ENCODE results near the gene PAFAH2. TPM values are rescaled to one million over a fixed set of nuclear protein-coding genes. Genes with fewer than 3 reads are reported as not detected.

PAFAH2 gene
- total RNA-seq, 1 experiment from 2014 or later: 12.4 TPM

- H3K27ac Mint-ChIP-seq: peak overlapping the region in 1 of 3 experiments; percentile 82; a peak in 2 of 7 replicates
- no peak overlapping the region for H3K56ac ChIP-seq (ENCODE audit: insufficient read length, low read depth, low read length)
- peaks cover 16 to 26% of the 10 kb centered on the region in 2 experiments for H3K4me1 Mint-ChIP-seq
- H3K23me2 ChIP-seq (ENCODE audit: insufficient read length, low read depth, low read length, poor library complexity, severe bottlenecking): peaks cover 5% of the 10 kb centered on the region
- H3K14ac ChIP-seq (ENCODE audit: insufficient read depth, low read length): no peak overlapping the region
- no peak overlapping the region for H2BK15ac ChIP-seq (ENCODE audit: low read depth, low read length)
- H3K36me3 Mint-ChIP-seq (ENCODE audit: insufficient read depth in 1 of 3, low read depth in 3 of 3): peaks cover 0 to 4% (median 0%) of the 10 kb centered on the region in 3 experiments; a peak in 2 of 7 replicates
- no peak overlapping the region for H2AFZ ChIP-seq (ENCODE audit: low read length)
- H4K8ac ChIP-seq (replicated peaks; ENCODE audit: insufficient read length, low read depth, low read length): no peak overlapping the region
- no peaks in the 10 kb centered on the region for H3K9me3 ChIP-seq (ENCODE audit: control insufficient read depth, low read depth, low read length)
- no peak overlapping the region for H3T11ph ChIP-seq (ENCODE audit: low read length)
- DNase-seq: no peak
- H3K79me1 ChIP-seq (ENCODE audit: insufficient read depth, low read depth, low read length, poor library complexity, severe bottlenecking): no peaks in the 10 kb centered on the region
- no peak overlapping the region for H3K9ac ChIP-seq (ENCODE audit: extremely low read depth, insufficient read length, low read length)
- no peak overlapping the region for H3K4ac ChIP-seq (ENCODE audit: low read depth, low read length)
- H3K27ac ChIP-seq (ENCODE audit: insufficient read length, low read depth, low read length): no peak overlapping the region
- no peak overlapping the region for H2BK12ac ChIP-seq (ENCODE audit: insufficient read length, low read depth, low read length)
- H4K20me1 ChIP-seq (ENCODE audit: control insufficient read depth, insufficient read depth, insufficient read length): no peaks in the 10 kb centered on the region
- H3K18ac ChIP-seq (ENCODE audit: insufficient read length, low read depth, low read length): no peak overlapping the region
- H2BK120ac ChIP-seq (ENCODE audit: low read depth, low read length, poor library complexity, severe bottlenecking): no peak overlapping the region
- no peaks in the 10 kb centered on the region; a peak in 1 of 5 replicates for H3K9me3 Mint-ChIP-seq
- no peaks in the 10 kb centered on the region for H3K27me3 ChIP-seq (ENCODE audit: insufficient read depth, low read length)
- H4K91ac ChIP-seq (ENCODE audit: insufficient read length, low read depth, low read length): no peak overlapping the region
- no peak overlapping the region for H3K23ac ChIP-seq (ENCODE audit: insufficient read length, low read depth, low read length)
- H3K4me1 ChIP-seq (ENCODE audit: insufficient read depth, low read length): peaks cover 4% of the 10 kb centered on the region; the same call in 1 of the 2 replicates
- no peaks in the 10 kb centered on the region for H3K79me2 ChIP-seq (ENCODE audit: insufficient read depth, low read length)
- no peak overlapping the region for H2AK5ac ChIP-seq (ENCODE audit: insufficient read length, low read length)
- H2BK20ac ChIP-seq (ENCODE audit: low read depth, low read length, poor library complexity, severe bottlenecking): no peak overlapping the region
- H2BK5ac ChIP-seq (ENCODE audit: insufficient read length, low read length): no peak overlapping the region
- TF ChIP-seq, protein P1, sequence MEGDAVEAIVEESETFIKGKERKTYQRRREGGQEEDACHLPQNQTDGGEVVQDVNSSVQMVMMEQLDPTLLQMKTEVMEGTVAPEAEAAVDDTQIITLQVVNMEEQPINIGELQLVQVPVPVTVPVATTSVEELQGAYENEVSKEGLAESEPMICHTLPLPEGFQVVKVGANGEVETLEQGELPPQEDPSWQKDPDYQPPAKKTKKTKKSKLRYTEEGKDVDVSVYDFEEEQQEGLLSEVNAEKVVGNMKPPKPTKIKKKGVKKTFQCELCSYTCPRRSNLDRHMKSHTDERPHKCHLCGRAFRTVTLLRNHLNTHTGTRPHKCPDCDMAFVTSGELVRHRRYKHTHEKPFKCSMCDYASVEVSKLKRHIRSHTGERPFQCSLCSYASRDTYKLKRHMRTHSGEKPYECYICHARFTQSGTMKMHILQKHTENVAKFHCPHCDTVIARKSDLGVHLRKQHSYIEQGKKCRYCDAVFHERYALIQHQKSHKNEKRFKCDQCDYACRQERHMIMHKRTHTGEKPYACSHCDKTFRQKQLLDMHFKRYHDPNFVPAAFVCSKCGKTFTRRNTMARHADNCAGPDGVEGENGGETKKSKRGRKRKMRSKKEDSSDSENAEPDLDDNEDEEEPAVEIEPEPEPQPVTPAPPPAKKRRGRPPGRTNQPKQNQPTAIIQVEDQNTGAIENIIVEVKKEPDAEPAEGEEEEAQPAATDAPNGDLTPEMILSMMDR (conservative IDR thresholded peaks at IDR 0.05): no peak
- no peaks in the 10 kb centered on the region for H3K27me3 Mint-ChIP-seq (ENCODE audit: low read depth)
- no peak overlapping the region for H3K4me2 ChIP-seq (ENCODE audit: insufficient read depth, insufficient read length, low read length)
- WGBS (ENCODE audit: extremely low coverage, insufficient read length, low lambda C conversion rate): no CpG with 5 or more reads among the region's 8 CpGs
- H3K4me3 Mint-ChIP-seq: no peak overlapping the region
- no peak overlapping the region for H4K5ac ChIP-seq (ENCODE audit: insufficient read length, low read depth, low read length)
Observed at GRCh38 chr1:25993197-25993951, 4.5 kb downstream of the PAFAH2 start.

Measured in H9 (cell line).